ENCODE measurements around the gene CHST6.

Gene CHST6

DNA sequence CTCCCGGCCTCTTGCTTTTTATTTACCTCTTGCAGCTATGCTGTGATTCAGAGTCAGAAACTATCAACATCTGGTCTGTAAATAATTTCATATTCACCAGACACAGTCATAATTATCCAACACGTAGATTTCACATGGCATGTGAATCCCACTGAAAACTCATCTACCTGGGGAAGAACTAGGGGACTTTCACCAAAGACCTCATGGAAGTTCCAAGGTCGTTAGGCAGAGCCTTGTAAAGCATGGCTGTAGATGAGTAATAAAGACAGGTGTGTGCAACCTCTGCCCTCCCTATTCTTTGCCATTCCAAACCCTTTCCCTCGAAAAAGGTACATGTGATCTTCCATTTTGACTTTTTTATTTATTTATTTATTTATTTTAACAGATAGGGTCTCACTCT lies 42.5 kb upstream of the CHST6 start:
- Histone ChIP-seq H3K4me1 (ENCODE audit: control insufficient read depth in 2 of 2, insufficient read depth in 1 of 2, low read depth in 1 of 2, low read length in 2 of 2) (no peaks in the 10 kb centered on the region), H3K4me3 (ENCODE audit: low read length in 2 of 2) (no peak overlapping the region), H3K79me1 (ENCODE audit: low read depth, low read length) (no peaks in the 10 kb centered on the region), H3K14ac (ENCODE audit: low read length) (no peak overlapping the region), H2BK5ac (ENCODE audit: low read length) (no peak overlapping the region), H2BK12ac (ENCODE audit: low read length) (no peak overlapping the region), H2AK5ac (ENCODE audit: low read depth, low read length) (no peak overlapping the region), H2BK120ac (ENCODE audit: low read depth, low read length) (no peak overlapping the region), H3K9ac (ENCODE audit: low read depth, low read length, poor library complexity) (no peak overlapping the region), H3K18ac (ENCODE audit: low read length) (no peak overlapping the region), H4K91ac (ENCODE audit: low read depth, low read length, poor library complexity) (no peak overlapping the region), H3K4ac (ENCODE audit: low read length) (no peak overlapping the region), H3K36me3 (replicated peaks in 1 of 2; ENCODE audit: control insufficient read depth in 2 of 2, insufficient read depth in 2 of 2, low read length in 2 of 2) (peaks cover 2 to 25% of the 10 kb centered on the region in 2 donors), H3K4me2 (ENCODE audit: insufficient read depth, low read length, poor library complexity, severe bottlenecking) (no peak overlapping the region), H2AFZ (ENCODE audit: low read length) (no peak overlapping the region), H3K9me3 (replicated peaks in 1 of 2; ENCODE audit: control insufficient read depth in 2 of 2, insufficient read depth in 1 of 2, low read depth in 1 of 2, low read length in 2 of 2) (no peaks in the 10 kb centered on the region), H3K27ac (replicated peaks; ENCODE audit: low read length) (no peak overlapping the region), H2BK15ac (ENCODE audit: low read length) (no peak overlapping the region), H3K27me3 (ENCODE audit: control insufficient read depth in 3 of 3, insufficient read depth in 3 of 3, low read depth in 1 of 3, low read length in 3 of 3) (no peaks in the 10 kb centered on the region), H4K8ac (ENCODE audit: low read depth, low read length) (no peak overlapping the region), H3K23ac (ENCODE audit: low read depth, low read length, poor library complexity) (no peak overlapping the region)
- WGBS, 2 donors (ENCODE audit: extremely low coverage in 2 of 2, insufficient read length in 2 of 2, insufficient replicate concordance in 1 of 2), result no CpG with 5 or more reads among the region's 4 CpGs
- no peak for DNase-seq (ENCODE audit: low spot score)

DNA sequence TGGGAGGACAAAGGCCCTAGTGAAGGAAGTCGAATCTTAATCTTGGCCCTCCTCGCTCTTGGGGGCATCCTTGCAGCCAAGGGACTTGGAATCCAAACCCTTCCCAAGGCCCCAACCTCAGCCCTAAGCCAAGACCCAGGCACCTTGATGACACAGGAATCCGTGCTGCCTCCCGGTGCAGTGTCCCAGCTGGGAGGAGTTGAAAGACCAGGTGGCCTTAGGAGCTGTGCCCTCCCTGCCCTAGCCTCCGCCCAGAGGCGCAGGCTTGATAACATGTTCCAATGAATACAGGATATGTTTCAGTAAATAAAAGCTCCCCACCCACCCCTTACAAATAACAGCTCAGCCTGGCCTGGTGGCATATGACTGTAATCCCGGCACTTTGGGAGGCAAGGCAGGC lies 40.7 kb upstream of the CHST6 start, which contains the start of gene CHST5:
Gene CHST5 (minus strand): TSS at position 208 of the 400 bp plus-strand sequence. CDS start 5,724 bp downstream, outside the sequence.
- no peak for DNase-seq (ENCODE audit: low spot score)
- no peak within 1 kb of the TSS for H4K8ac ChIP-seq (ENCODE audit: low read depth, low read length)
- no CpG with 5 or more reads among the region's 7 CpGs for WGBS, 2 donors (ENCODE audit: extremely low coverage in 2 of 2, insufficient read length in 2 of 2, insufficient replicate concordance in 1 of 2)
- peak within 1 kb of the TSS; percentile 78 for H3K23ac ChIP-seq (ENCODE audit: low read depth, low read length, poor library complexity)
- no peaks in the 10 kb centered on the region for H3K9me3 ChIP-seq (replicated peaks in 1 of 2; ENCODE audit: control insufficient read depth in 2 of 2, insufficient read depth in 1 of 2, low read depth in 1 of 2, low read length in 2 of 2)
- H2AFZ ChIP-seq (ENCODE audit: low read length), result no peak within 1 kb of the TSS
- H3K4me1 ChIP-seq (ENCODE audit: control insufficient read depth in 2 of 2, insufficient read depth in 1 of 2, low read depth in 1 of 2, low read length in 2 of 2), result no peaks in the 10 kb centered on the region
- H3K9ac ChIP-seq (ENCODE audit: low read depth, low read length, poor library complexity), result no peak within 1 kb of the TSS
- no peak within 1 kb of the TSS for H3K4ac ChIP-seq (ENCODE audit: low read length)
- no peak within 1 kb of the TSS for H2BK12ac ChIP-seq (ENCODE audit: low read length)
- H3K36me3 ChIP-seq (replicated peaks in 1 of 2; ENCODE audit: control insufficient read depth in 2 of 2, insufficient read depth in 2 of 2, low read length in 2 of 2), result peaks cover 0 to 10% of the 10 kb centered on the region in 2 donors
- H3K27ac ChIP-seq (replicated peaks; ENCODE audit: low read length), result no peak within 1 kb of the TSS
- no peak within 1 kb of the TSS for H4K91ac ChIP-seq (ENCODE audit: low read depth, low read length, poor library complexity)
- H2AK5ac ChIP-seq (ENCODE audit: low read depth, low read length), result peak within 1 kb of the TSS; percentile 40
- no peak within 1 kb of the TSS for H2BK15ac ChIP-seq (ENCODE audit: low read length)
- H3K79me1 ChIP-seq (ENCODE audit: low read depth, low read length), result no peaks in the 10 kb centered on the region
- H3K4me3 ChIP-seq (ENCODE audit: low read length in 2 of 2), result no peak within 1 kb of the TSS
- H2BK120ac ChIP-seq (ENCODE audit: low read depth, low read length), result peak within 1 kb of the TSS; percentile 0
- no peaks in the 10 kb centered on the region for H3K27me3 ChIP-seq (ENCODE audit: control insufficient read depth in 3 of 3, insufficient read depth in 3 of 3, low read depth in 1 of 3, low read length in 3 of 3)
- H2BK5ac ChIP-seq (ENCODE audit: low read length), result peak within 1 kb of the TSS; percentile 43
- H3K4me2 ChIP-seq (ENCODE audit: insufficient read depth, low read length, poor library complexity, severe bottlenecking), result no peak within 1 kb of the TSS
- H3K18ac ChIP-seq (ENCODE audit: low read length), result peak within 1 kb of the TSS; percentile 75
- H3K14ac ChIP-seq (ENCODE audit: low read length), result no peak within 1 kb of the TSS

GRCh38 chr16:75535211-75535843 lies 40.1 kb upstream of the CHST6 start:
- H3K27me3 ChIP-seq (ENCODE audit: control insufficient read depth in 3 of 3, insufficient read depth in 3 of 3, low read depth in 1 of 3, low read length in 3 of 3), result no peaks in the 10 kb centered on the region
- peak overlapping the region; percentile 75 for H3K18ac ChIP-seq (ENCODE audit: low read length)
- peaks cover 0 to 10% of the 10 kb centered on the region in 2 donors for H3K36me3 ChIP-seq (replicated peaks in 1 of 2; ENCODE audit: control insufficient read depth in 2 of 2, insufficient read depth in 2 of 2, low read length in 2 of 2)
- no peaks in the 10 kb centered on the region for H3K79me1 ChIP-seq (ENCODE audit: low read depth, low read length)
- H4K8ac ChIP-seq (ENCODE audit: low read depth, low read length), result no peak overlapping the region
- no peaks in the 10 kb centered on the region for H3K4me1 ChIP-seq (ENCODE audit: control insufficient read depth in 2 of 2, insufficient read depth in 1 of 2, low read depth in 1 of 2, low read length in 2 of 2)
- H4K91ac ChIP-seq (ENCODE audit: low read depth, low read length, poor library complexity), result no peak overlapping the region
- H3K27ac ChIP-seq (replicated peaks; ENCODE audit: low read length), result no peak overlapping the region
- H3K9me3 ChIP-seq (replicated peaks in 1 of 2; ENCODE audit: control insufficient read depth in 2 of 2, insufficient read depth in 1 of 2, low read depth in 1 of 2, low read length in 2 of 2), result no peaks in the 10 kb centered on the region
- no peak overlapping the region for H3K9ac ChIP-seq (ENCODE audit: low read depth, low read length, poor library complexity)
- no peak overlapping the region for H3K4ac ChIP-seq (ENCODE audit: low read length)
- H3K14ac ChIP-seq (ENCODE audit: low read length), result no peak overlapping the region
- no peak overlapping the region for H2BK12ac ChIP-seq (ENCODE audit: low read length)
- H2AFZ ChIP-seq (ENCODE audit: low read length), result no peak overlapping the region
- H3K4me2 ChIP-seq (ENCODE audit: insufficient read depth, low read length, poor library complexity, severe bottlenecking), result no peak overlapping the region
- peak overlapping the region; percentile 40 for H2AK5ac ChIP-seq (ENCODE audit: low read depth, low read length)
- H3K4me3 ChIP-seq (ENCODE audit: low read length in 2 of 2), result no peak overlapping the region
- no peak overlapping the region for H2BK15ac ChIP-seq (ENCODE audit: low read length)
- peak overlapping the region; percentile 43 for H2BK5ac ChIP-seq (ENCODE audit: low read length)
- H3K23ac ChIP-seq (ENCODE audit: low read depth, low read length, poor library complexity), result peak overlapping the region; percentile 78
- H2BK120ac ChIP-seq (ENCODE audit: low read depth, low read length), result peak overlapping the region; percentile 0
- DNase-seq (ENCODE audit: low spot score), result no peak
- WGBS, 2 donors (ENCODE audit: extremely low coverage in 2 of 2, insufficient read length in 2 of 2, insufficient replicate concordance in 1 of 2), result no CpG with 5 or more reads among the region's 34 CpGs

GRCh38 chr16:75534560-75535205 lies 39.4 kb upstream of the CHST6 start:
- Histone ChIP-seq H2BK12ac (ENCODE audit: low read length) (no peak overlapping the region), H3K23ac (ENCODE audit: low read depth, low read length, poor library complexity) (peak overlapping the region; percentile 20), H3K18ac (ENCODE audit: low read length) (peak overlapping the region; percentile 45), H2BK15ac (ENCODE audit: low read length) (no peak overlapping the region), H3K36me3 (replicated peaks in 1 of 2; ENCODE audit: control insufficient read depth in 2 of 2, insufficient read depth in 2 of 2, low read length in 2 of 2) (peaks cover 0 to 6% of the 10 kb centered on the region in 2 donors), H4K91ac (ENCODE audit: low read depth, low read length, poor library complexity) (no peak overlapping the region), H3K4me2 (ENCODE audit: insufficient read depth, low read length, poor library complexity, severe bottlenecking) (no peak overlapping the region), H4K8ac (ENCODE audit: low read depth, low read length) (no peak overlapping the region), H3K27ac (replicated peaks; ENCODE audit: low read length) (no peak overlapping the region), H3K14ac (ENCODE audit: low read length) (no peak overlapping the region), H3K4me3 (ENCODE audit: low read length in 2 of 2) (no peak overlapping the region), H2AK5ac (ENCODE audit: low read depth, low read length) (peak overlapping the region; percentile 40), H3K79me1 (ENCODE audit: low read depth, low read length) (no peaks in the 10 kb centered on the region), H3K9me3 (replicated peaks in 1 of 2; ENCODE audit: control insufficient read depth in 2 of 2, insufficient read depth in 1 of 2, low read depth in 1 of 2, low read length in 2 of 2) (no peaks in the 10 kb centered on the region), H2BK5ac (ENCODE audit: low read length) (peak overlapping the region; percentile 43), H3K4ac (ENCODE audit: low read length) (no peak overlapping the region), H3K27me3 (ENCODE audit: control insufficient read depth in 3 of 3, insufficient read depth in 3 of 3, low read depth in 1 of 3, low read length in 3 of 3) (no peaks in the 10 kb centered on the region), H2BK120ac (ENCODE audit: low read depth, low read length) (peak overlapping the region; percentile 0), H3K4me1 (ENCODE audit: control insufficient read depth in 2 of 2, insufficient read depth in 1 of 2, low read depth in 1 of 2, low read length in 2 of 2) (no peaks in the 10 kb centered on the region), H3K9ac (ENCODE audit: low read depth, low read length, poor library complexity) (no peak overlapping the region), H2AFZ (ENCODE audit: low read length) (no peak overlapping the region)
- no CpG with 5 or more reads among the region's 19 CpGs for WGBS, 2 donors (ENCODE audit: extremely low coverage in 2 of 2, insufficient read length in 2 of 2, insufficient replicate concordance in 1 of 2)
- no peak for DNase-seq (ENCODE audit: low spot score)

Data from neuronal stem cell (in vitro differentiated cells).